Vagina (tissue), 2 donors: Measurements from ENCODE around the gene TAOK3.

Experiments
- CTCF ChIP-seq, 3 experiments: fragments of 450-650 bp in 2 of 3; fragments of 200-600 bp in 1 of 3; sonication (generic) in 1 of 3; IDR thresholded peaks; one replicate each; pipeline ENCODE4 v1.5.1; 2017 to 2019; ENCODE audit warnings: antibody characterized with exemption in 3 of 3, mild to moderate bottlenecking in 2 of 3, moderate library complexity in 2 of 3
- POLR2A ChIP-seq, 2 donors: fragments of 450-650 bp; IDR thresholded peaks; one replicate each; pipeline ENCODE4 v1.6.1; 2017; ENCODE audit warnings: antibody characterized with exemption in 2 of 2, mild to moderate bottlenecking in 2 of 2, moderate library complexity in 2 of 2

GRCh38 chr12:118315821-118316220, 56.9 kb downstream of the TAOK3 start:
- TF ChIP-seq CTCF (IDR thresholded peaks at IDR 0.05) (no peak), POLR2A (IDR thresholded peaks at IDR 0.05) (no peak)
